Measurements from ENCODE around the gene ADAMTS13.
"Not testable (repeated sequence)": the region's sequence is repeated elsewhere in the genome, so short reads cannot be mapped to it uniquely, and the experiment has no call there.

The ADAMTS13 gene

DNA sequence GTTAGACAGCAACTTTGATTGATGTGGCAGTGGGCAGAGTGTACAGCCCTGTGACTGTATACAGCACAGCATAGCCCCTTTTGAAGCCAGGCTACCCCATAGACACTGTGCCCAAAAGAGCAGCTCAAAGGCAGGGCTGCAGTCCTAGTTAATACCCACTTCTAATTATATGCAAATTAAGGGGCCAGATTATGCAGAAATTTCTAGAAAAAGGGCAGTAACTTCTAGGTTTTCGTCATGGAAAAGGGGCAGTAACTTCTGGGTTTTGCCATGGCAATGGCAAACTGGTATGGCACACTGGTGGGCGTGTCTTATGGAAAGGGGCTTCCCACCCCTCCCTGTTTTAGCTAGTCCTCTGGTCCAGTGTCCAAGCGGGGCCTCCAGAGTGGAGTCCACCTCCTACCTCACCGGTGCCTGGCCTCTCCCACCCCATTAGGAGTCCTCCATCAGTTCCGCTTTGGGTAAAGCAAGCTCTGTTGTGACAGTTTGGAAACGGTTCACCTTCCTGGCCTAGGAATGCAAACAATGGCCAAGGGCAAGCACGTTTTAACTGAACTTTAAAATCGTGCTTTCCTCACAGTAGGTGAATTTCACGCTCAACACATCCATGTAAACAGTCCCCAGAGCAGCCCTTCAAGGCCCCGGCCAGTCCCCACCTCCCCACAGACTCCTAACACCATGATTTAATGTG is 5.6 kb downstream of the ADAMTS13 start:
- DNase-seq, result no peak

DNA sequence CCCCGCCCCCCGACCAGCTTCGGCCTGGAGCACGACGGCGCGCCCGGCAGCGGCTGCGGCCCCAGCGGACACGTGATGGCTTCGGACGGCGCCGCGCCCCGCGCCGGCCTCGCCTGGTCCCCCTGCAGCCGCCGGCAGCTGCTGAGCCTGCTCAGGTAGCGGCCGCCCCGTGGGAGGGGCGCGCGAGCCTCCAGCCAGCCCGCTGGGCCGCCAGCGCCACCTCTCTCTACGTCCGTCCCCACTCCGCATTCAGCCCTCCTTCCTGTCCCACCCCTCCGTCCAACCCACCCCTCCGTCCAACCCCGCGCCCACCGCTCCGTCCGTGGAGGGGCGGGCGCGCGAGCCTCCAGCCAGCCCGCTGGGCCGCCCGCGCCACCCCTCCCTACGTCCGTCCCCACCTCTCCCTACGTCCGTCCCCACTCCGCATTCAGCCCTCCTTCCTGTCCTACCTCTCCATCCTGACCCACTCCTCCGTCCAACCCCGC is 6.5 kb downstream of the ADAMTS13 start:
- DNase-seq, result no peak

DNA sequence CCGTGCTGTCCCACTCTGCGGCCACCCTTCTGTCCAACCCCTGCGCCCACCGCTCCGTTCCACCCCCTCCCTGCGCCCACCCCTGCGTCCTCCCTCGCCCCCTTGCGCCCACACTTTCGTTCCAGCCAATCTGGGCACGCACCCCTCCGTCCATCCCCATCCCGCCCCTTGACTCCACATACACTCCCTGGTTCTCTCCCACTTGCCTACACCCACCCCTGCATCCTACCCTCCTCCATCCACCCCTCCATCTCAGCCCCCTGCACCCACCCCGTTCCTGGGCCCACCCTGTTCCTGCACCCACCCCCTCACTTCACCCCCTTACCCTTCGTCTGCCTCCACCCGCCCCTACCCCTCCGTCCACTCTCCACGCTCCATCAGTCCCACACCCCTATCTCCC is 7.0 kb downstream of the ADAMTS13 start:
- DNase-seq, result no peak

DNA sequence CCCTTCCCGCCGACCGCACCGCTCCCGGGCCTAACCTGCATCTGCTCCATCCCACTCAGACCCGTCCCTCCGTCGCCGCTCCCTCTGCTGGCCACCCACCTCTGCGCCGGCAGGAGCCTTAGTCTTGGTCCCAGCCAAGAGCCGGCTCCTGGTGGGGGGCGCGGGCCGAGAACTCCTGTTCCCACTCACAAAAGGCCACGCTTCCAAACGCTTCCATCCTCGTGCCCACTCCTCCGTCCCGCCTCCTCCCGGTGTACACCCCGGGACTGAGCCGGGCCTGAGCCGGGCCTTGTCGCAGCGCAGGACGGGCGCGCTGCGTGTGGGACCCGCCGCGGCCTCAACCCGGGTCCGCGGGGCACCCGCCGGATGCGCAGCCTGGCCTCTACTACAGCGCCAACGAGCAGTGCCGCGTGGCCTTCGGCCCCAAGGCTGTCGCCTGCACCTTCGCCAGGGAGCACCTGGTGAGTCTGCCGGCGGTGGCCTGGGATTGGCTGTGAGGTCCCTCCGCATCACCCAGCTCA is 7.5 kb downstream of the ADAMTS13 start:
- no peak for DNase-seq

DNA sequence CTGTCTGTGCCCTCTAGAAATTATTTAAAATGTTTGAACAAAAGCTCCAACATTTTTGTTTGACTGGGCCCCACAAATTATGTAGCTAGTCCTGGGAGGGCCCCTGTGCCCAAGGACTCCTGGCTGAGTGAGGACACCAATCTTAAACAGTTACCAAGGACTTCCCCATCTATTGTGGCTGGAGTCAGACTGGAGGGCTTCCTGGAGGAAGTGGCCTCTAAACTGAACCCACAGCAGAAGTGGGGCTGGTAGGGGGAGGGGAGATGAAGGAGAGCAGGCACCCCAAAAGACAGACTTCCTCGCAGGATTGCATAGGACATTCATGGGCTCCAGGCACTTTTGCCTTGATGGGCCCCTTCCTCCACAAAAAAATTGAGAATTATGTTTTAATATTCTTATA is 8.1 kb downstream of the ADAMTS13 start:
- DNase-seq, result no peak

DNA sequence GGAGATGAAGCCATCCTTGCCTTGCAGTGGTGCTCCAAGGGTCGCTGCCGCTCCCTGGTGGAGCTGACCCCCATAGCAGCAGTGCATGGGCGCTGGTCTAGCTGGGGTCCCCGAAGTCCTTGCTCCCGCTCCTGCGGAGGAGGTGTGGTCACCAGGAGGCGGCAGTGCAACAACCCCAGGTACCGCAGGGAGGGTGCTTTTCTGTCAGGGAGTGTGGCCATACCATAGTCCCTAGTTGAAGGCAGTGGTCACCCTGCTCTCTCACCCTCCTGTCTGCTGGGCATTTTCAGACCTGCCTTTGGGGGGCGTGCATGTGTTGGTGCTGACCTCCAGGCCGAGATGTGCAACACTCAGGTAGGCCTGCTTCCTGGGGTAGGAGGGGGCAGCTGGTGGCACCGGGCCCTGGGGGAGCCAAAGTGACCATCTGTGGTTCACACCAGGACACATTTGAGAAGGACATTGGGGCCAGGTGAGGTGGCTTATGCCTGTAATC is 11.2 kb downstream of the ADAMTS13 start:
- no peak for DNase-seq

DNA sequence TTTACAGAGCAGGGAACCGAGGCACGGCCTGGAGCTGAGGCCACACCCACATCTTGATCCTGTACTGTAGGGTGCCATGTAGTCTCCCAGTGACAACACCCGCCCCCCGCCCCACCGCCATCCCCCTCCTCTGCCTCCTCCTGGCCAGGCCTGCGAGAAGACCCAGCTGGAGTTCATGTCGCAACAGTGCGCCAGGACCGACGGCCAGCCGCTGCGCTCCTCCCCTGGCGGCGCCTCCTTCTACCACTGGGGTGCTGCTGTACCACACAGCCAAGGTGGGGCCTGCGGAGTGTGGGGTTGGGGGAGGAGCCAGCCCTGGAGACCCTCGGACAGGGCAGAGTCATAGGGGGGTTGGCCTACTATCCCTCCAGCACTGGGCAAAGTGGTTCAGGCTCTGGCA is 14.5 kb downstream of the ADAMTS13 start:
- no peak for DNase-seq

DNA sequence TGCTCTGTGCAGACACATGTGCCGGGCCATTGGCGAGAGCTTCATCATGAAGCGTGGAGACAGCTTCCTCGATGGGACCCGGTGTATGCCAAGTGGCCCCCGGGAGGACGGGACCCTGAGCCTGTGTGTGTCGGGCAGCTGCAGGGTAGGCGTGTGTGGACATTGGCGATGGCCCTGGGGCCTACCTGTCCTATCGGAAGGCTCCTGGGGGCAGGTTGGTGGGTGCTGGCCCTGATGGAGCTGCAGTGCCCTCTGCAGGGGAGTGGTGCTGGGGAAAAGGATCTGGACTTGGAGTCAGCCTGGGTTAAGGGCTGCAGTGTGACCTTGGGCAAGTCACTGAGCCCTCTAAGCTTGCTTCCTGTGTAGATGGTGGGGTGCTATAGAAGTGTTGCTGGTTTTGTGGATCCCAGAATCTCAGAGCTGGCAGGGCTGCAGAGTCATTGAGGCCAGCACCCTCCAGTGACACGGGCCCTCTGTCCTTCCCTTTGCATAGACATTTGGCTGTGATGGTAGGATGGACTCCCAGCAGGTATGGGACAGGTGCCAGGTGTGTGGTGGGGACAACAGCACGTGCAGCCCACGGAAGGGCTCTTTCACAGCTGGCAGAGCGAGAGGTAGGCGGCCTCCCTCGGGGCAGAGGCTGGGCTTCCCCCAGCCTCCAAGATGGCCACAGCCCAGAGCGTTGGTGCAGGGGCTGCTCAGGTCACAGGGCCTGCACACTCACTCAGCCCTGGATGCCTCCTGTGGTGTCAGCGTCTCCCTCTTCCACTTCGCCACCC is 15.8 kb downstream of the ADAMTS13 start:
- no peak for DNase-seq

DNA sequence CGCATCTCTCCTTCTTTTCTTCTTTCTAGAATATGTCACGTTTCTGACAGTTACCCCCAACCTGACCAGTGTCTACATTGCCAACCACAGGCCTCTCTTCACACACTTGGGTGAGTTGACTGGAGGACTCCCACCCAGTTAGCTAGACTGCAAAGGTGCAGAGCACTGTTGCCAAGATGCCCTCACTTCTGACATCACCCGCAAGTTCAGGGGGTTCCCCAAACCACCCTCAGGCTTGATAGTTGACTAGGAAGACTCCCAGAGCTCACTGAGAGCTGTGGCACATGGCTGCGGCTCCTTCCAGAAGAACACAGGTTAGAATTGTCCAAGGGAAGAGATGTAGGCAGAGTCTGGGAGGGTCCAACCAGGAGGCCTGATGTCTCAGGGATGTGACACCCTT is 17.2 kb downstream of the ADAMTS13 start:
- no peak for DNase-seq

DNA sequence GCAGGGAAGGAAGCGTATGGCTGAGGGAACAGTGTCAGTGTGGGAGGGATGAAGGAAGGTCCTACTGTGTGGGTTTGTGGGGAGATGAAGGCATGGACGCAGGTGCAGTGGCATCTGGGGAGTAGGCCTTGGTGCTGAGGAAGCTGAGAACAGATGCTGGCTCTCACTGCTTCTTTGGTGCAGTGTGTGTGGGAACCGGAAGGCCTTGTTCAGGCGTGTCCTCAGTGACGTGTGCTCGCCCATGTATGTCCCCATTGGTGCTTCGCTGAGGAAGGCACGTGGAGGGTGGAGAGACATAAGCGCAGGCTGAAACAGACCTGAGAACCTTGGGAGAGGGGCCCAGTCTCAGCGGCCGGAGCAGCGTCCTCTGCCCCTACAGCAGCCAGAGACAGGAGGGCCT is 18.7 kb downstream of the ADAMTS13 start:
- DNase-seq, result no peak

DNA sequence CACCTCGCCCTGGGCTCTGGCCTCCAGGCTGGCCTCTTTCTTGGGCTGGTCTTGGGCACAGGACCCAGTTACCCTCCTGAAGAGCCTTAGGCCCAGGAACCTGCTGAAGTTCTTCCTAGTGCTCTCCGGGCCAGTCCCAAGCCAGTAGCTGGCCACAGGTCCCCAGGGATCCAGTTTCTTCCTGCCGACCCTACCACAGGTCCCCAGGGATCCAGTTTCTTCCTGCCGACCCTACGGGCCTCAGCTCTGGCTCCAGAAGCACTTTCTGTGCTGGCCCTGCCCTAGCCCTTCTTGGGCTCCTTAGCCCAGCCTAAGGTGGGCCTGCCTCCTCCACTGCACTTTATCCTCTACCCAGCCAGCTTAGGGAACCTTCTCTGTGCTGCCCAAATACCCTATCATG is 19.4 kb downstream of the ADAMTS13 start:
- DNase-seq, result no peak

DNA sequence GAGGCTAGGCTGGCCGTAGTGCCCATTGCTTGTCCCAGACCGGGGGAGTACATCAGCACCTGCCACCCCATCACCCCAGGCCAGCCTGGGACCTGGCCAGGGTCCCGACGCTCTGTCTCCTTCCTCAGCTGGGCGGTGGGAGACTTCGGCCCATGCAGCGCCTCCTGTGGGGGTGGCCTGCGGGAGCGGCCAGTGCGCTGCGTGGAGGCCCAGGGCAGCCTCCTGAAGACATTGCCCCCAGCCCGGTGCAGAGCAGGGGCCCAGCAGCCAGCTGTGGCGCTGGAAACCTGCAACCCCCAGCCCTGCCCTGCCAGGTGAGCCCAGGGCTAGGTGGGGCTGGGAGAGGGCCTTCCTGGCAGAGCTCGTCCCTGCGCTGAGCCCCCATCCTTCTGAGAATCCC is 21.1 kb downstream of the ADAMTS13 start:
- no peak for DNase-seq

DNA sequence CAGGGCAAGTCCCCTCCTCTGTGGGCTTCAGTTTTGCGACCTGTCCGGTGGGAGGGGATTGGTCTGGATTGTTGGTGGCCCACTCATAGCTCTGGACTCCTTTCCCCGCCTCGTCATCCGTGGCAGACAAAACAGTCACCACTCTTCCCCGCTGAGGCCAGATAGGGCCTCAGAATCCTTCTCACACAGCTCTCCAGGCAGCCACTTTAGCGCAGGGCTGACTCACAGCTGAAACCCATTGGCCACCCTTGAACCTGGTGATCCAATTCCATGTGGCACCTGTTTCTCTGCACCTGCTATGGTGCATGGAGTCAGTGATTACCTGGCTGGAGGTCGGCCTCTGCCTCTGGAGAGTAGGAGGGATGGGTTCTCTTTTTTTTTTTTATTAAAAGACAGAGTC is 21.8 kb downstream of the ADAMTS13 start:
- DNase-seq, result no peak

DNA sequence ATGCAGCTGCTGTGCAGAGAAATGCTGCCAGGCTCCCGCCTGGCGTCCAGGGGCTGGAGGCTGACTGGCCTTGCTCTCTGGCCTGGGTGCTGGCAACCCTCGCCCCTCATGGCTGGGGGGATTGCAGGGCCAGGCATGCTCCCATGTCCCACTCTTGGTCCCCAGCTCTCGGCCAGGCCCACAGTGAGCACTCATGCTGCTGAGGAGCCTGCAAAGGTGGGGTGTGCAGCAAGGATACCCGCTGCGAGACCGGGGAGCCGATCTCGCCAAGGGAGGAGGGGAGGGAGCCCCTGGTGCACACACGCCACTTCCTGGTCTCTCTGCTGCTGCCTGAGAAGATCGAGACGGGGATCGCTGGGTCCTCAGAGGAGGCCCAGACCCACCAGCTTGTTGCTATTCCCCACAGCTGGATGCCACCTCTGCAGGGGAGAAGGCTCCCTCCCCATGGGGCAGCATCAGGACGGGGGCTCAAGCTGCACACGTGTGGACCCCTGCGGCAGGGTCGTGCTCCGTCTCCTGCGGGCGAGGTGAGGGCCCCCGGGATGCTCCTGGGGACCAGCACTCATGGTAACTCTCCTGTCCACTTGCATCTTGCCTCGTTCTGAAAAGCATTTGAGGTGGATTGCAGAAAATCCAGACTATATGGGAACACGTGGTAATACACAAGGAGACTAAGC is 23.3 kb downstream of the ADAMTS13 start:
- no peak for DNase-seq

DNA sequence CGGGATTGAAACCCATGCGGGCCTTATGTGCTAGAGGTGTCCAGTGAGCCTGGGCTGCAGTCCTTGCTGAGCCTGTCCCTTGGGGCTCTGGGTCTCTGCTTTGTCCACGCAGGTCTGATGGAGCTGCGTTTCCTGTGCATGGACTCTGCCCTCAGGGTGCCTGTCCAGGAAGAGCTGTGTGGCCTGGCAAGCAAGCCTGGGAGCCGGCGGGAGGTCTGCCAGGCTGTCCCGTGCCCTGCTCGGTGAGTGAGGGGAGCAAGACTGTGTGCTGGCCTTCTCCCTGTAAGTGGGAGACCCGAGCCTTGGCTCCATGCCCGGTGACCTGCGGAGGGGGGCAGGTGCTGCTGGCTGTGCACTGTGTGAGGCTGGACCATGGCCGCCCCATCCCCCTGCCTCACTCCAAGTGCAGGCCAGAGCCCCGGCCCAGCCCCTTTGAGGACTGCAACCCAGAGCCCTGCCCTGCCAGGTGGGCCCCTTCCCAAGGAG is 26.4 kb downstream of the ADAMTS13 start:
- DNase-seq, result no peak

DNA sequence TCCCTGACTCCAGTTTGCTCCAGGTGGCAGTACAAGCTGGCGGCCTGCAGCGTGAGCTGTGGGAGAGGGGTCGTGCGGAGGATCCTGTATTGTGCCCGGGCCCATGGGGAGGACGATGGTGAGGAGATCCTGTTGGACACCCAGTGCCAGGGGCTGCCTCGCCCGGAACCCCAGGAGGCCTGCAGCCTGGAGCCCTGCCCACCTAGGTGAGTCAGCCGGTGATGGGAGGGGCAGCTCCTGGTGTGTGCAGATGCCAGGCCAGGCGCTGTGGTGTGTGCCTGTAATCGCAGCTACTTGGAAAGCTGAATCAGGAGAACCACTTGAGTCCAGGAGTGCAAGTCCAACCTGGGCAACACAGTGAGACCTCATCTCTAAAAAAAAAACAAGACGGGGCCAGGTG is 27.6 kb downstream of the ADAMTS13 start:
- DNase-seq, result no peak

DNA sequence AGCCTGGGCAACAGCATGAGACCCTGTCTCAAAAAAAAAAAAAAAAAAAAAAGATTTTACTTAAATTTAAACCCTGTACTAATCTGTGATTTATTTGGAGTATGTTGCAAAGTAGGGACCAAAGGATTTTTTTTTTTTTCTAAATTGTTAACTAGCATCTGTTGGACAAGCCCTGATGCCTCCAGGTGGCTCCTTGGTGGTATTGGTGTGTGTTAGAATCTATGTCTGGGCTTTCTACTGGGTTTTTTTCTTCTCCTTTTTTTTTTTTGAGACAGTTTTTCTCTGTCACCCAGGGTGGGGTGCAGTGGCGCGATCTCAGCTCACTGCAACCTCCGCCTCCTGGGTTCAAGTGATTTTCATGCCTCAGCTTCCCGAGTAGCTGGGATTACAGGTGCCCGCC is 29.7 kb downstream of the ADAMTS13 start:
- not testable (repeated sequence) for DNase-seq

DNA sequence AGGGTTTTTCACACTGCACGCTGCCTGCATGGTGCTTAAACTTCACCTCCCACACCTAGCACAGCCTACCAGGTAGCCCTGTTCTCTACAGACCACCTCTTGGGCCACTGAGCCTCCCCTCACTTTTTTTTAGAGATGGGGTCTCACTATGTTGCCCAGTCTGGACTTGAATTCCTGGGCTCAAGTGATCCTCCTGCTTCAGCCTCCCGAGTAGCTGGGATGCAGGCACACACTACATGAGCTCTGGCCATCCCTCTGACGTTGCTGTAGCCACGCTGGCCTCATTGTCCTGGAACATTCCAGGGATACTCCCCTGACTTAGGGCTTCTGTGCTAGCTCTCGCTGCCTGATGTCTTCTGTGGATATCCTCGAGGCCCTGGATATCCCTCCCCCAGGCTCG is 30.4 kb downstream of the ADAMTS13 start:
- no peak for DNase-seq

DNA sequence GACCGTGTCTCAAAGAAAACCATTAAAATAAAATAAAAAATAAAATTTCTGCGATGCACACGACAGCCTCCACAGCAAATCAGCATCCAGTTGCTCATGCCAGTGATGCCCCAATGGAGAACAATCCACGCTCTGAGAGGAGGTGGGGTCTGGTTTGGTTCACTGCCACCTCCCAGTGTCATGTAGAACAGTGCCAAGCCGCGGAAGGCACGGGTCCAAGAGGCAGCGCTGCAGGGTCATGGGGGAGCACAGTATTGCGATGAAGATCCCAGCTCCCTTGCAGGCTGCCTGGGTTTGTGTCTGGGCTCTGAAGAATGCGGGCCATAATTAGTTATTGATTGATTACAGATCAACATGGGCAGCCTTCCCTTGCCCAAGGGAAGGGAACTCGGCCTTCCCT is 31.5 kb downstream of the ADAMTS13 start:
- no peak for DNase-seq

DNA sequence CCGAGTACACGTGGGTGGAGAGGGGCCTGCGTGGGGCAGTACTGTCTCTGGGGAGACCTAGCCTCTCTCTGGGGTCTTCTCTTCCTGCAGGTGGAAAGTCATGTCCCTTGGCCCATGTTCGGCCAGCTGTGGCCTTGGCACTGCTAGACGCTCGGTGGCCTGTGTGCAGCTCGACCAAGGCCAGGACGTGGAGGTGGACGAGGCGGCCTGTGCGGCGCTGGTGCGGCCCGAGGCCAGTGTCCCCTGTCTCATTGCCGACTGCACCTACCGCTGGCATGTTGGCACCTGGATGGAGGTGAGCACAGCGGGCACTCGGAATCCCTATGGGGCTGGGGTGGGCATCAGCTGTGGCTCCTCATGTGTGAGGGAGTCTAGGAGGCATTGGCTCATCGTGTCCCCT is 32.2 kb downstream of the ADAMTS13 start:
- no peak for DNase-seq

DNA sequence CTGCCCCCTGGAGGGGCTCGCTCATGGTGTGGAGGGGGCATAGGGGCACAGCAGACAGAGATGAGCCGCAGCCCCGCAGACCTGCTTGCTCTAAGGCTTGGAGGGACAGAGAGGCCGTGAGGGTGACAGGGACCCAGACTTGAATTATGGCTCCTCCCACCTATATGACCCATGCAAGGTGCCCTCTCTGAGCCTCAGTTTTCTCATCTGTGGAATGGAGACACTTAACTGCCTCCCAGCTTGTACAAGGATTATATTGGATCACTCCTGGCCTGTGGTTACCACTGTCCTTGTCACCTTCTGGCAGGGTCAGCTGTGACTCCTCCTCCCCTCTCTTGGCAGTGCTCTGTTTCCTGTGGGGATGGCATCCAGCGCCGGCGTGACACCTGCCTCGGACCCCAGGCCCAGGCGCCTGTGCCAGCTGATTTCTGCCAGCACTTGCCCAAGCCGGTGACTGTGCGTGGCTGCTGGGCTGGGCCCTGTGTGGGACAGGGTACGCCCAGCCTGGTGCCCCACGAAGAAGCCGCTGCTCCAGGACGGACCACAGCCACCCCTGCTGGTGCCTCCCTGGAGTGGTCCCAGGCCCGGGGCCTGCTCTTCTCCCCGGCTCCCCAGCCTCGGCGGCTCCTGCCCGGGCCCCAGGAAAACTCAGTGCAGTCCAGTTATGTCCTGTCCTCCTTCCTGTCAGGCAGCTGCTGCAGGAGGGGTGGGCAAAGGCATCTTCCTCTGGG is 32.9 kb downstream of the ADAMTS13 start:
- DNase-seq, result no peak

DNA sequence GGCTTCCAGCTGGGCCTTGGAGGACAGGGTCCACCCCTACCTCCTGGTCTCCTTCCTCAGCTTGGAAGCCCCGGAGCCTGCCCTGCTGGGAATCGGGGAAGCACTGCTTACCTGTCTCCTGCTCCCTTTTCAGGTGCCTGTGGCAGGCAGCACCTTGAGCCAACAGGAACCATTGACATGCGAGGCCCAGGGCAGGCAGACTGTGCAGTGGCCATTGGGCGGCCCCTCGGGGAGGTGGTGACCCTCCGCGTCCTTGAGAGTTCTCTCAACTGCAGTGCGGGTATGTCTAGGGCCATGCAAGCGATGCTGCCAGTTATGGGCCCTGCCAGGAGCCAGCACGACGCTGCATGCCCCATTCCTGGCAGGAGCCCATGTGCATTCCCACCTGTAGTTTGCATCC is 33.8 kb downstream of the ADAMTS13 start:
- no peak for DNase-seq

DNA sequence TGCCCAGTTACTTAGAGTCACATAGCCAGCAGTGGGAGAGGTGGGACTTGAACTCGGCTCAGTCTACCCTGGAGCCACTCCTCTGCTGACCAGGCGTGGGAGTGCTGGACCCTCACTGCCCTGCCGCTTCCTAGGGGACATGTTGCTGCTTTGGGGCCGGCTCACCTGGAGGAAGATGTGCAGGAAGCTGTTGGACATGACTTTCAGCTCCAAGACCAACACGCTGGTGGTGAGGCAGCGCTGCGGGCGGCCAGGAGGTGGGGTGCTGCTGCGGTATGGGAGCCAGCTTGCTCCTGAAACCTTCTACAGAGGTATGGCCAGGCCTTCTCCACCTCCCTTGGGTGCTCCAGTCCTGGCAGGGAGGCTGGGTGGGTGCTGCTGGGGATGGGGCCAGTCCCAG is 34.2 kb downstream of the ADAMTS13 start:
- DNase-seq, result no peak
